OCI-LY7 (cell line): ENCODE data around the gene SLC18A2. TPM values are rescaled to one million over a fixed set of nuclear protein-coding genes. Genes with fewer than 3 reads are reported as not detected.
"Not testable (repeated sequence)": the region's sequence is repeated elsewhere in the genome, so short reads cannot be mapped to it uniquely, and the experiment has no call there.

ENCODE experiments used
- BruUV-seq: library from RNA; stranded (reverse); fragments of 400-500 nt; replicated peaks from 2 replicates; lab custom pipeline; 2021; lab: Mats Ljungman, UMichigan
- CTCF ChIA-PET: fragments of 300-600 bp; sonication (Branson Sonifier 250); formaldehyde crosslinking; loops from one replicate; lab custom pipeline; 2022; ENCODE audit warnings: antibody characterized with exemption; ENCODE audit not compliant: unreplicated experiment; lab: Charles Lee
- POLR2A ChIA-PET: fragments of 300-600 bp; sonication (Branson Sonifier 250); formaldehyde crosslinking; loops from one replicate; lab custom pipeline; 2022; ENCODE audit warnings: antibody characterized with exemption; lab: Charles Lee
- DNase-seq: peaks from one replicate; pipeline ENCODE4 v3.0.0-alpha.2; 2015; ENCODE audit warnings: low spot score
- H2AFZ ChIP-seq: fragments of 200-600 bp; sonication (generic), shearing (Covaris generic); 2 replicates; pipeline ENCODE4 v1.6.1; 2014; ENCODE audit warnings: mild to moderate bottlenecking, antibody characterized with exemption, low read length, moderate library complexity
- H3K27ac ChIP-seq: fragments of 200-600 bp; sonication (generic); 2 replicates; pipeline ENCODE4 v1.5.1; 2014; ENCODE audit warnings: mixed run types, low read depth, mild to moderate bottlenecking, moderate library complexity, low read length, inconsistent platforms; ENCODE audit not compliant: poor library complexity, severe bottlenecking
- H3K36me3 ChIP-seq: fragments of 200-600 bp; sonication (generic); 2 replicates; pipeline ENCODE4 v1.6.1; 2014; ENCODE audit warnings: mild to moderate bottlenecking, antibody characterized with exemption, low read length, moderate library complexity, mixed read lengths; ENCODE audit not compliant: insufficient read depth
- H3K4me1 ChIP-seq: fragments of 200-600 bp; sonication (generic); 2 replicates; pipeline ENCODE4 v1.5.1; 2014; ENCODE audit warnings: mild to moderate bottlenecking, low read length; ENCODE audit not compliant: insufficient read depth, poor library complexity, severe bottlenecking
- H3K4me2 ChIP-seq: fragments of 200-600 bp; sonication (generic); 2 replicates; pipeline ENCODE4 v1.6.1; 2014; ENCODE audit warnings: mild to moderate bottlenecking, low read length
- H3K4me3 ChIP-seq: fragments of 200-600 bp; sonication (generic); 2 replicates; pipeline ENCODE4 v1.5.1; 2014; ENCODE audit warnings: mild to moderate bottlenecking, low read depth, low read length; ENCODE audit not compliant: poor library complexity, severe bottlenecking
- H3K79me2 ChIP-seq: fragments of 200-600 bp; sonication (generic); 2 replicates; pipeline ENCODE4 v1.6.1; 2016; ENCODE audit warnings: low read depth, mild to moderate bottlenecking, low read length, moderate library complexity, mixed read lengths; ENCODE audit not compliant: insufficient read depth
- H3K9me2 ChIP-seq: fragments of 200-600 bp; sonication (generic); 2 replicates; pipeline ENCODE4 v1.6.1; 2016; ENCODE audit warnings: mild to moderate bottlenecking, low read length, mixed read lengths; ENCODE audit not compliant: insufficient read depth
- H3K9me3 ChIP-seq: fragments of 200-600 bp; sonication (generic); 2 replicates; pipeline ENCODE4 v1.6.1; 2014; ENCODE audit warnings: mild to moderate bottlenecking, mixed run types, low read length, mixed read lengths
- H4K20me1 ChIP-seq: fragments of 200-600 bp; sonication (generic); 2 replicates; pipeline ENCODE4 v1.6.1; 2014; ENCODE audit warnings: mild to moderate bottlenecking, antibody characterized with exemption, low read length, moderate library complexity, mixed read lengths; ENCODE audit not compliant: insufficient read depth
- EZH2phosphoT487 ChIP-seq: fragments of 200-600 bp; sonication (generic); IDR thresholded peaks from 2 replicates; pipeline ENCODE4 v1.6.1; 2018; ENCODE audit warnings: low read depth, borderline replicate concordance, mild to moderate bottlenecking, mixed run types, antibody characterized with exemption, low read length, moderate library complexity, mixed read lengths
- intact Hi-C: fragments of 100-400 bp; cut with micrococcal nuclease; formaldehyde crosslinking; loops from one replicate; pipeline ENCODE4 v1.10.0; 2022; ENCODE audit not compliant: unreplicated experiment
- total RNA-seq, 2 experiments: library from RNA; depleted of rRNA in 1 of 2; stranded (reverse); fragments of >200 nt in 1 of 2; shearing (Covaris generic) in 1 of 2; gene quantifications; 2 replicates each; pipeline ENCODE4 v1.2.3, GENCODE V29; 2014 to 2022
- TF ChIP-seq, protein P1 (sequence below): fragments of 200-600 bp; sonication (generic); conservative IDR thresholded peaks from 2 replicates; pipeline ENCODE4 v1.5.1; 2014; ENCODE audit warnings: mild to moderate bottlenecking, antibody characterized with exemption, low read length, moderate library complexity, mixed read lengths

SLC18A2 gene
- total RNA-seq, 2 experiments from 2014 or later, result not detected

GRCh38 chr10:117299435-117299834, 58.5 kb downstream of the SLC18A2 start:
- no peaks in the 10 kb centered on the region for H3K79me2 ChIP-seq
- intact Hi-C loops, result no loop called here
- peaks cover 4% of the 10 kb centered on the region; the same call in 1 of the 2 replicates for H3K36me3 ChIP-seq
- BruUV-seq, result no TSS peak
- H4K20me1 ChIP-seq, result no peaks in the 10 kb centered on the region
- no peaks in the 10 kb centered on the region for H3K9me3 ChIP-seq
- H3K4me2 ChIP-seq, result no peak overlapping the region
- CTCF ChIA-PET, result no interaction called here
- DNase-seq, result no peak
- H3K9me2 ChIP-seq, result no peaks in the 10 kb centered on the region
- H3K4me3 ChIP-seq, result no peak overlapping the region
- POLR2A ChIA-PET, result no interaction called here
- no peak overlapping the region for H2AFZ ChIP-seq
- no peaks in the 10 kb centered on the region for H3K4me1 ChIP-seq
- no peak for TF ChIP-seq EZH2phosphoT487
- TF ChIP-seq, protein P1, sequence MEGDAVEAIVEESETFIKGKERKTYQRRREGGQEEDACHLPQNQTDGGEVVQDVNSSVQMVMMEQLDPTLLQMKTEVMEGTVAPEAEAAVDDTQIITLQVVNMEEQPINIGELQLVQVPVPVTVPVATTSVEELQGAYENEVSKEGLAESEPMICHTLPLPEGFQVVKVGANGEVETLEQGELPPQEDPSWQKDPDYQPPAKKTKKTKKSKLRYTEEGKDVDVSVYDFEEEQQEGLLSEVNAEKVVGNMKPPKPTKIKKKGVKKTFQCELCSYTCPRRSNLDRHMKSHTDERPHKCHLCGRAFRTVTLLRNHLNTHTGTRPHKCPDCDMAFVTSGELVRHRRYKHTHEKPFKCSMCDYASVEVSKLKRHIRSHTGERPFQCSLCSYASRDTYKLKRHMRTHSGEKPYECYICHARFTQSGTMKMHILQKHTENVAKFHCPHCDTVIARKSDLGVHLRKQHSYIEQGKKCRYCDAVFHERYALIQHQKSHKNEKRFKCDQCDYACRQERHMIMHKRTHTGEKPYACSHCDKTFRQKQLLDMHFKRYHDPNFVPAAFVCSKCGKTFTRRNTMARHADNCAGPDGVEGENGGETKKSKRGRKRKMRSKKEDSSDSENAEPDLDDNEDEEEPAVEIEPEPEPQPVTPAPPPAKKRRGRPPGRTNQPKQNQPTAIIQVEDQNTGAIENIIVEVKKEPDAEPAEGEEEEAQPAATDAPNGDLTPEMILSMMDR, result no peak
- no peak overlapping the region for H3K27ac ChIP-seq

DNA sequence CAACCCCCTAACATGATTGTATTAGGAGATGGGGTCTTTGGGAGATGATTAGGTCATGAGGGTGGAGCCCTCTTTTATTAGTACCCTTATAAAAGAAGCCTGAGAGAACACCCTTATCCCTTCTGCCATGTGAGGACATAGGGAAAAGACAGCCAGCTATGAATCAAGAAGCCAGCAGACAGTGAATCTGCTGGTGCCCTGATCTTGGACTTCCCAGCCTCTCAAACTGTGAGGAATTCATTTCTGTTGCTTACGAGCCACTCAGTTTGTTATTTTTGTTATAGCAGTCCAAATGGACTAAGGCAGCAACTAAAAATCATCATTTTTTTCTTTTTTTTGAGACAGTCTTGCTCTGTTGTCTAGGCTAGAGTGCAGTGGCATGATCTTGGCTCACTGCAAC, 59.8 kb downstream of the SLC18A2 start:
- TF ChIP-seq, protein P1, result no peak
- no peak for TF ChIP-seq EZH2phosphoT487
- Histone ChIP-seq H3K79me2 (no peaks in the 10 kb centered on the region), H3K36me3 (peaks cover 9% of the 10 kb centered on the region), H3K9me3 (no peaks in the 10 kb centered on the region), H4K20me1 (no peaks in the 10 kb centered on the region), H3K4me1 (no peaks in the 10 kb centered on the region), H3K27ac (no peak overlapping the region), H2AFZ (no peak overlapping the region), H3K9me2 (no peaks in the 10 kb centered on the region), H3K4me2 (no peak overlapping the region), H3K4me3 (no peak overlapping the region)
- BruUV-seq, result no TSS peak
- intact Hi-C loops, result no loop called here
- CTCF ChIA-PET, result no interaction called here
- DNase-seq, result no peak
- POLR2A ChIA-PET, result no interaction called here

GRCh38 chr10:117303451-117303850, 62.5 kb downstream of the SLC18A2 start:
- CTCF ChIA-PET, intact Hi-C loops, H3K79me2 ChIP-seq, H2AFZ ChIP-seq, DNase-seq, H3K4me3 ChIP-seq, H3K9me2 ChIP-seq, H3K9me3 ChIP-seq, H3K4me2 ChIP-seq, BruUV-seq, H3K4me1 ChIP-seq, H3K27ac ChIP-seq, H4K20me1 ChIP-seq: not testable (repeated sequence)
- peaks cover 12% of the 10 kb centered on the region for H3K36me3 ChIP-seq
- POLR2A ChIA-PET, result interaction anchor here (0.6 kb wide), 1 partner anchor 10 kb away, joined by 3 read pairs; no protein-coding TSS in a partner anchor
